ENCODE data around the gene EFNA1.
A peak's percentile ranks its signal among the peaks of the same experiment; 100 is the strongest.

EFNA1 gene

DNA sequence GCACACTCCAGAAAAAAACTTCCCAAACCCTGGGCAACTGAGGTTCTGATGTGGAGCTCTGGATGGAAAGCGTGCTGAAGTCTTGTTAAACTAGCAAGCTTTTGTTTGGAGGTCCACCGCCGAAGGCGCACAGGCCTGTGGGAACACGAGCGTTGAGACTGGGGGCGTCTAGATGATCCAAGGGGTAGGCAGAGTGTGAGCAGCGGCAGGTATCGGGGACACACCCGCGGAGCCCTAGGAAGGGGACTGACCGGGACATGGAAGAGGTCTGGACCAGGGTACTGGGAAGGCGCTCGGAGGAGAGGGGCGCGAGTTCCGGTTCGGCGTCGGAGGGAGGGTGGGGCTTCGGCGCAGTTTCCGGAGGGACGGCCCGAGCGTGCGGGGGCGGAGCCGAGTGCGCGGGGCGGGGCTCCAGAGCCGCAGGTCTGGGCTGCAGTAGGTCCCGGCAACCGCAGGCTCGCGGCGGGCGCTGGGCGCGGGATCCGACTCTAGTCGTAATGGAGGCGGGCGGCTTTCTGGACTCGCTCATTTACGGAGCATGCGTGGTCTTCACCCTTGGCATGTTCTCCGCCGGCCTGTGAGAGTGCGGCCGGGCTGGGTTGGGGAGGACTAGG, 7.8 kb downstream of the EFNA1 start, which contains the start of gene SLC50A1 (continued):
- TF ChIP-seq, protein P1, sequence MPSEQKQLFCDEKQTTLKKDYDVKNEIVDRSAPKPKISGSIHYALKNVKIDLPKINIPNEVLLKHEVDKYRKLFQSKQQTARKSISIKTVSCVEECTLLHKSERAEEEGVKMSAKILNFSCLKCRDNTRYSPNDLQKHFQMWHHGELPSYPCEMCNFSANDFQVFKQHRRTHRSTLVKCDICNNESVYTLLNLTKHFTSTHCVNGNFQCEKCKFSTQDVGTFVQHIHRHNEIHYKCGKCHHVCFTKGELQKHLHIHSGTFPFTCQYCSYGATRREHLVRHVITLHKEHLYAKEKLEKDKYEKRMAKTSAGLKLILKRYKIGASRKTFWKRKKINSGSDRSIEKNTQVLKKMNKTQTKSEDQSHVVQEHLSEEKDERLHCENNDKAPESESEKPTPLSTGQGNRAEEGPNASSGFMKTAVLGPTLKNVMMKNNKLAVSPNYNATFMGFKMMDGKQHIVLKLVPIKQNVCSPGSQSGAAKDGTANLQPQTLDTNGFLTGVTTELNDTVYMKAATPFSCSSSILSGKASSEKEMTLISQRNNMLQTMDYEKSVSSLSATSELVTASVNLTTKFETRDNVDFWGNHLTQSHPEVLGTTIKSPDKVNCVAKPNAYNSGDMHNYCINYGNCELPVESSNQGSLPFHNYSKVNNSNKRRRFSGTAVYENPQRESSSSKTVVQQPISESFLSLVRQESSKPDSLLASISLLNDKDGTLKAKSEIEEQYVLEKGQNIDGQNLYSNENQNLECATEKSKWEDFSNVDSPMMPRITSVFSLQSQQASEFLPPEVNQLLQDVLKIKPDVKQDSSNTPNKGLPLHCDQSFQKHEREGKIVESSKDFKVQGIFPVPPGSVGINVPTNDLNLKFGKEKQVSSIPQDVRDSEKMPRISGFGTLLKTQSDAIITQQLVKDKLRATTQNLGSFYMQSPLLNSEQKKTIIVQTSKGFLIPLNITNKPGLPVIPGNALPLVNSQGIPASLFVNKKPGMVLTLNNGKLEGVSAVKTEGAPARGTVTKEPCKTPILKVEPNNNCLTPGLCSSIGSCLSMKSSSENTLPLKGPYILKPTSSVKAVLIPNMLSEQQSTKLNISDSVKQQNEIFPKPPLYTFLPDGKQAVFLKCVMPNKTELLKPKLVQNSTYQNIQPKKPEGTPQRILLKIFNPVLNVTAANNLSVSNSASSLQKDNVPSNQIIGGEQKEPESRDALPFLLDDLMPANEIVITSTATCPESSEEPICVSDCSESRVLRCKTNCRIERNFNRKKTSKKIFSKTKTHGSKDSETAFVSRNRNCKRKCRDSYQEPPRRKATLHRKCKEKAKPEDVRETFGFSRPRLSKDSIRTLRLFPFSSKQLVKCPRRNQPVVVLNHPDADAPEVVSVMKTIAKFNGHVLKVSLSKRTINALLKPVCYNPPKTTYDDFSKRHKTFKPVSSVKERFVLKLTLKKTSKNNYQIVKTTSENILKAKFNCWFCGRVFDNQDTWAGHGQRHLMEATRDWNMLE (tag by site-specific recombination; conservative IDR thresholded peaks at IDR 0.05; ENCODE audit: low read depth) = peak; percentile 40; the same call in 1 of the 2 replicates
- TF ChIP-seq, protein P2, sequence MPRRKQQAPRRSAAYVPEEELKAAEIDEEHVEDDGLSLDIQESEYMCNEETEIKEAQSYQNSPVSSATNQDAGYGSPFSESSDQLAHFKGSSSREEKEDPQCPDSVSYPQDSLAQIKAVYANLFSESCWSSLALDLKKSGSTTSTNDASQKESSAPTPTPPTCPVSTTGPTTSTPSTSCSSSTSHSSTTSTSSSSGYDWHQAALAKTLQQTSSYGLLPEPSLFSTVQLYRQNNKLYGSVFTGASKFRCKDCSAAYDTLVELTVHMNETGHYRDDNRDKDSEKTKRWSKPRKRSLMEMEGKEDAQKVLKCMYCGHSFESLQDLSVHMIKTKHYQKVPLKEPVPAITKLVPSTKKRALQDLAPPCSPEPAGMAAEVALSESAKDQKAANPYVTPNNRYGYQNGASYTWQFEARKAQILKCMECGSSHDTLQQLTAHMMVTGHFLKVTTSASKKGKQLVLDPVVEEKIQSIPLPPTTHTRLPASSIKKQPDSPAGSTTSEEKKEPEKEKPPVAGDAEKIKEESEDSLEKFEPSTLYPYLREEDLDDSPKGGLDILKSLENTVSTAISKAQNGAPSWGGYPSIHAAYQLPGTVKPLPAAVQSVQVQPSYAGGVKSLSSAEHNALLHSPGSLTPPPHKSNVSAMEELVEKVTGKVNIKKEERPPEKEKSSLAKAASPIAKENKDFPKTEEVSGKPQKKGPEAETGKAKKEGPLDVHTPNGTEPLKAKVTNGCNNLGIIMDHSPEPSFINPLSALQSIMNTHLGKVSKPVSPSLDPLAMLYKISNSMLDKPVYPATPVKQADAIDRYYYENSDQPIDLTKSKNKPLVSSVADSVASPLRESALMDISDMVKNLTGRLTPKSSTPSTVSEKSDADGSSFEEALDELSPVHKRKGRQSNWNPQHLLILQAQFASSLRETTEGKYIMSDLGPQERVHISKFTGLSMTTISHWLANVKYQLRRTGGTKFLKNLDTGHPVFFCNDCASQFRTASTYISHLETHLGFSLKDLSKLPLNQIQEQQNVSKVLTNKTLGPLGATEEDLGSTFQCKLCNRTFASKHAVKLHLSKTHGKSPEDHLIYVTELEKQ (tag by site-specific recombination; IDR thresholded peaks at IDR 0.05; ENCODE audit: borderline replicate concordance) = no peak
- TF ChIP-seq OSR2 (tag by site-specific recombination; IDR thresholded peaks at IDR 0.05) (no peak), ZNF658 (tag by site-specific recombination; IDR thresholded peaks at IDR 0.05) (no peak), TCF7L2 (IDR thresholded peaks at IDR 0.05; ENCODE audit: borderline replicate concordance, low read depth, low read length) (no peak), ZNF341 (tag by site-specific recombination; IDR thresholded peaks at IDR 0.05; ENCODE audit: low read depth) (peak; percentile 62), ZBTB49 (tag by site-specific recombination; IDR thresholded peaks at IDR 0.05; ENCODE audit: low read depth) (no peak), KLF10 (tag by site-specific recombination; IDR thresholded peaks at IDR 0.05) (peak; percentile 71; the same call in 1 of the 2 replicates), ZBTB8A (tag by site-specific recombination; IDR thresholded peaks at IDR 0.05) (peak; percentile 96), ZNF600 (tag by site-specific recombination; IDR thresholded peaks at IDR 0.05) (peak; percentile 85; the same call in 1 of the 2 replicates), ZNF571 (tag by site-specific recombination; IDR thresholded peaks at IDR 0.05) (no peak), ZNF561 (tag by site-specific recombination; IDR thresholded peaks at IDR 0.05; ENCODE audit: borderline replicate concordance) (peak; percentile 54; the same call in 1 of the 2 replicates), PRDM4 (tag by site-specific recombination; IDR thresholded peaks at IDR 0.05) (no peak), ZNF404 (tag by site-specific recombination; IDR thresholded peaks at IDR 0.05) (no peak), IKZF3 (tag by site-specific recombination; IDR thresholded peaks at IDR 0.05) (peak; percentile 56; the same call in 1 of the 2 replicates)
- TF ChIP-seq, protein P3, sequence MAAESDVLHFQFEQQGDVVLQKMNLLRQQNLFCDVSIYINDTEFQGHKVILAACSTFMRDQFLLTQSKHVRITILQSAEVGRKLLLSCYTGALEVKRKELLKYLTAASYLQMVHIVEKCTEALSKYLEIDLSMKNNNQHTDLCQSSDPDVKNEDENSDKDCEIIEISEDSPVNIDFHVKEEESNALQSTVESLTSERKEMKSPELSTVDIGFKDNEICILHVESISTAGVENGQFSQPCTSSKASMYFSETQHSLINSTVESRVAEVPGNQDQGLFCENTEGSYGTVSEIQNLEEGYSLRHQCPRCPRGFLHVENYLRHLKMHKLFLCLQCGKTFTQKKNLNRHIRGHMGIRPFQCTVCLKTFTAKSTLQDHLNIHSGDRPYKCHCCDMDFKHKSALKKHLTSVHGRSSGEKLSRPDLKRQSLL (tag by site-specific recombination; IDR thresholded peaks at IDR 0.05) = peak; percentile 77; the same call in 1 of the 2 replicates
- TF ChIP-seq, protein P4, sequence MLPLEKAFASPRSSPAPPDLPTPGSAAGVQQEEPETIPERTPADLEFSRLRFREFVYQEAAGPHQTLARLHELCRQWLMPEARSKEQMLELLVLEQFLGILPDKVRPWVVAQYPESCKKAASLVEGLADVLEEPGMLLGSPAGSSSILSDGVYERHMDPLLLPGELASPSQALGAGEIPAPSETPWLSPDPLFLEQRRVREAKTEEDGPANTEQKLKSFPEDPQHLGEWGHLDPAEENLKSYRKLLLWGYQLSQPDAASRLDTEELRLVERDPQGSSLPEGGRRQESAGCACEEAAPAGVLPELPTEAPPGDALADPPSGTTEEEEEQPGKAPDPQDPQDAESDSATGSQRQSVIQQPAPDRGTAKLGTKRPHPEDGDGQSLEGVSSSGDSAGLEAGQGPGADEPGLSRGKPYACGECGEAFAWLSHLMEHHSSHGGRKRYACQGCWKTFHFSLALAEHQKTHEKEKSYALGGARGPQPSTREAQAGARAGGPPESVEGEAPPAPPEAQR (tag by site-specific recombination; IDR thresholded peaks at IDR 0.05) = no peak
- TF ChIP-seq, protein P5, sequence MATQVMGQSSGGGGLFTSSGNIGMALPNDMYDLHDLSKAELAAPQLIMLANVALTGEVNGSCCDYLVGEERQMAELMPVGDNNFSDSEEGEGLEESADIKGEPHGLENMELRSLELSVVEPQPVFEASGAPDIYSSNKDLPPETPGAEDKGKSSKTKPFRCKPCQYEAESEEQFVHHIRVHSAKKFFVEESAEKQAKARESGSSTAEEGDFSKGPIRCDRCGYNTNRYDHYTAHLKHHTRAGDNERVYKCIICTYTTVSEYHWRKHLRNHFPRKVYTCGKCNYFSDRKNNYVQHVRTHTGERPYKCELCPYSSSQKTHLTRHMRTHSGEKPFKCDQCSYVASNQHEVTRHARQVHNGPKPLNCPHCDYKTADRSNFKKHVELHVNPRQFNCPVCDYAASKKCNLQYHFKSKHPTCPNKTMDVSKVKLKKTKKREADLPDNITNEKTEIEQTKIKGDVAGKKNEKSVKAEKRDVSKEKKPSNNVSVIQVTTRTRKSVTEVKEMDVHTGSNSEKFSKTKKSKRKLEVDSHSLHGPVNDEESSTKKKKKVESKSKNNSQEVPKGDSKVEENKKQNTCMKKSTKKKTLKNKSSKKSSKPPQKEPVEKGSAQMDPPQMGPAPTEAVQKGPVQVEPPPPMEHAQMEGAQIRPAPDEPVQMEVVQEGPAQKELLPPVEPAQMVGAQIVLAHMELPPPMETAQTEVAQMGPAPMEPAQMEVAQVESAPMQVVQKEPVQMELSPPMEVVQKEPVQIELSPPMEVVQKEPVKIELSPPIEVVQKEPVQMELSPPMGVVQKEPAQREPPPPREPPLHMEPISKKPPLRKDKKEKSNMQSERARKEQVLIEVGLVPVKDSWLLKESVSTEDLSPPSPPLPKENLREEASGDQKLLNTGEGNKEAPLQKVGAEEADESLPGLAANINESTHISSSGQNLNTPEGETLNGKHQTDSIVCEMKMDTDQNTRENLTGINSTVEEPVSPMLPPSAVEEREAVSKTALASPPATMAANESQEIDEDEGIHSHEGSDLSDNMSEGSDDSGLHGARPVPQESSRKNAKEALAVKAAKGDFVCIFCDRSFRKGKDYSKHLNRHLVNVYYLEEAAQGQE (tag by site-specific recombination; IDR thresholded peaks at IDR 0.05) = 0 out of 2 replicates have a peak, but pooled peaks have one; percentile 33

Data from HEK293 (cell line).